ENCODE results near the gene PTPRE.

Gene PTPRE

DNA sequence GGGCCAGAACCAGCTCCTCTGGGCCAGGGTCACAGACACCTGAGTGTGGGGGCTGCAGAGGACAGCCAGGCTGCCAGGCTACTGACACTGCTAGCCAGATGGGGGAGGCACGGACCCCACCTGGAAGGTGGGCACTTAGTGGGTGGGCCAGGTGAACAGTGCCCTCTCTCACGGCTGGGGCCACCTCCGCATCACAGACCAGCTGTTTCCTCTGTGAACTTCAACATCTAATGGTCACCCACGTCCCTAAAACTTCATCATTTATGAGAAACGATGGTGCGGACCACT is 138.9 kb downstream of the PTPRE start:
- no peak for ATAC-seq
- H3K27ac Mint-ChIP-seq = peak overlapping the region; percentile 85
- no peak overlapping the region for H3K4me3 Mint-ChIP-seq

DNA sequence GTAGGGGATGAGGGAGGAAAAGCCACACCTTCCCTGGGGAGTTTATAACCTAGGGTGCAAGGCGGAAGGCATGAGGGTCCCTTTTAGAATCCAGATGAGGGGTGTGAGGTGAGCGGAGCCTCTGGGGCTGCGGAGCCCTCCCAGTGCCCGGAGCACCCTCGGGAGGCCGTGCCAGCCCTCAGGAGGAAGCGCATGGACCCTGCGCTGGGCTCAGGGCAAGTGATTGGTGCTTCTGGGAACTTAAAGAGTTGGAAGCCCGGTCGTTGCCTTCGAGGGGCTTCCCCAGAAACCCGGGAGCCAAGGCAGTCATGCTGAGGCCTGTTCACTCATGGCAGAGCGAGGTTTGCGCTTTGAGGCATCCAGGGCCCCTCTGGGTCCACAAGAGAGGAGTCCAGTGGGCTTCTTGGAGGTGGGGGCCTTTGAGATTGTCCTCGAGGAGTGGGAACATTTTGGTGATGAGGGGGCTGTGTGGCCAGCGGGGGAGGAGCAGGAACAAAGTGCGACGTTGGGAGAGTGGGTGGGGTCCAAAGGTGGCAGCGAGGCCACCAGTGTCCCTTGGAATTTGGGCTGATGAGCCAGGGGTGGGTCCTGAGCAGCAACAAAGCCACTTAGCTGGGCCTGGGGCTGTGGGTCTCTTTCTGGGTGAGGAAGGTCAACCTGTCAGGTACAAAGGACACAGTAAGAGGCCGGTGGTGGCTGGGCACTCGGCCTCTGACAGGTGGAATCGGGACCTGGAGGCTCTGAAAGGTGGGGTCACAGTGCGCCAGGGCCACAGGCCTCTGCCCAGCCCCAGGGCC is 139.5 kb downstream of the PTPRE start:
- Mint-ChIP-seq H3K4me1 (peaks cover 62% of the 10 kb centered on the region), H3K4me3 (no peak overlapping the region), H3K36me3 (peaks cover 19% of the 10 kb centered on the region), H3K27ac (peak overlapping the region; percentile 85), H3K9me3 (peaks cover 3% of the 10 kb centered on the region), H3K27me3 (no peaks in the 10 kb centered on the region)
- ATAC-seq = no peak

More for the DNA sequence above, 138.9 kb downstream of the PTPRE start:
- H3K9me3 Mint-ChIP-seq = peaks cover 3% of the 10 kb centered on the region
- peaks cover 58% of the 10 kb centered on the region for H3K4me1 Mint-ChIP-seq
- H3K27me3 Mint-ChIP-seq = no peaks in the 10 kb centered on the region
- H3K36me3 Mint-ChIP-seq = peaks cover 16% of the 10 kb centered on the region

DNA sequence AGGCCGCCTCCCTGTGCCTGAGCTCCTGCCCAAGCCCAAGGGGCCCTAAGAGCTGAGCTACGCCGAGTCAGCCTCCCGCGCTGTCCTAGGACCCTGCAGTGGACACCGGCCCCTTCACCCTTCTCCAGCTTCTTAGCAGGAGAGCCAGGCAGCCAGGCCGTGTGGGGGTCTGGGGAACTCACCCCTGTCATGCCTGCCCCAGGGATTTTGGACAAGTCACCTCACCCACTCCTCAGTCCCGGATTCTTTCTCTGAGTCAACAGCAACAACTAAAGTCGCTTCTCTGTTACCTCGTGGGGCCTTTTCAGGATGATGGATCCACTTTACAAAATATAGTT is 140.0 kb downstream of the PTPRE start:
- peaks cover 62% of the 10 kb centered on the region for H3K4me1 Mint-ChIP-seq
- peaks cover 19% of the 10 kb centered on the region for H3K36me3 Mint-ChIP-seq
- H3K27me3 Mint-ChIP-seq = no peaks in the 10 kb centered on the region
- H3K27ac Mint-ChIP-seq = peak overlapping the region; percentile 85
- no peak for ATAC-seq
- peak overlapping the region; percentile 87 for H3K4me3 Mint-ChIP-seq
- H3K9me3 Mint-ChIP-seq = peaks cover 3% of the 10 kb centered on the region

DNA sequence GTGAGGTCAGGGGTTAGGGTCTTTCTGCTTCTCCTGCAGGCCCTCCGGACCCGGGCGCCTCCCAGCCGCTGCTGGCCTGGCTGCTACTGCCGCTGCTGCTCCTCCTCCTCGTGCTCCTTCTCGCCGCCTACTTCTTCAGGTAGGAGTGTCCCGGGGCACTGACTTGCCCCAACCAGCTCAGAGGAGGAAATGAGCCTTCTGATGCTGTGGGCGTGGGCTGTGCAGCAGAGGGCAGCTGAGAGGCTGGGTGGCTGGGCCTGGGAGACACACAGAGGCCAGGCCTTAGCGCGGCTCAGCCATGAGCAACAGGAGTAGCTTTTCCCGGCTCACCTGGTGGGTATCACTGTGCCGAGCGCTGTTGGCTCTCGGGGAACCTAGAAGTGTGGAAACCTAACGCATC is 140.4 kb downstream of the PTPRE start:
- H3K27ac Mint-ChIP-seq = peak overlapping the region; percentile 85
- peaks cover 62% of the 10 kb centered on the region for H3K4me1 Mint-ChIP-seq
- no peaks in the 10 kb centered on the region for H3K27me3 Mint-ChIP-seq
- H3K36me3 Mint-ChIP-seq = peaks cover 19% of the 10 kb centered on the region
- peaks cover 3% of the 10 kb centered on the region for H3K9me3 Mint-ChIP-seq
- peak; percentile 98 for ATAC-seq
- peak overlapping the region; percentile 87 for H3K4me3 Mint-ChIP-seq

DNA sequence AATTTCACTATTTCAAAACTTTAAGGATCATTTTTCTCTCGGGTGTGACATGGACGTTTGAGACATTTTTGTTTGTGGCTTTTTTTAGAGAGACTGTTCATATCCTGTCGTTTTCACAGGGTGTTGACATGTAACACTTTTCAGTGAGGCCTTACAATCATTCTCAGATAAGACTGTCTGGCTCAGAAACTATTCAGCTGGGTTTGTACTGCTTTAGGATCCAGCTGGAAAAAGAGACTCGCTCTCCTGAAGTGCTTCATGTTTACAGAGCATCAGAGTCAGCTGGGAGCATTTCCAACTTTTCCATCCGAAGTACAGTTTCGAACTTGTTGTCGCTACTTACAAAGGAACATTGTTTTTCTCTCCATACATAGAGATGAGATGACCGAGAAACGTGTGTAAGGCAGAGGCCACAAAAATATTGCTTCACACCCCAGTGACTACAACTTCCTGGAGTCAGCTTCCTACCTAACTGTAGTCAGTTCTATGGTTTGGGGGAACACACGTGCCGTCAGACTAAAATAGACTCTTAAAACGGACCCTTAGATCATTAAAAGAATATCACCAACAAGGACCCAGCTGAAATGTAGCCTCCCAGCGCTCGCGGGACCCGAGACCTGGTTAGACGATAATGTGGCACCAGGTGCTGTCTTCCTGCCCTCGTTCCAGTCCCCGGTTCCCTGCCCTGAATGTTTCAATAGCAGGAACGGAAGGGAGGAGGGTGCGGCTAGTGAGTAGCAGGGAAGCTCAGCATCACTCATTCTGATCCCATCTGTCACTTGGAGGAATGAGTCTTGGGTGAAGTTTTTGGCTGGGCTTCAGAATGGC is 141.3 kb downstream of the PTPRE start:
- no peaks in the 10 kb centered on the region for H3K27me3 Mint-ChIP-seq
- peak overlapping the region; percentile 87 for H3K4me3 Mint-ChIP-seq
- H3K9me3 Mint-ChIP-seq = peaks cover 3% of the 10 kb centered on the region
- peak; percentile 14 for ATAC-seq
- H3K4me1 Mint-ChIP-seq = peaks cover 62% of the 10 kb centered on the region
- peaks cover 19% of the 10 kb centered on the region for H3K36me3 Mint-ChIP-seq
- peak overlapping the region; percentile 85 for H3K27ac Mint-ChIP-seq

DNA sequence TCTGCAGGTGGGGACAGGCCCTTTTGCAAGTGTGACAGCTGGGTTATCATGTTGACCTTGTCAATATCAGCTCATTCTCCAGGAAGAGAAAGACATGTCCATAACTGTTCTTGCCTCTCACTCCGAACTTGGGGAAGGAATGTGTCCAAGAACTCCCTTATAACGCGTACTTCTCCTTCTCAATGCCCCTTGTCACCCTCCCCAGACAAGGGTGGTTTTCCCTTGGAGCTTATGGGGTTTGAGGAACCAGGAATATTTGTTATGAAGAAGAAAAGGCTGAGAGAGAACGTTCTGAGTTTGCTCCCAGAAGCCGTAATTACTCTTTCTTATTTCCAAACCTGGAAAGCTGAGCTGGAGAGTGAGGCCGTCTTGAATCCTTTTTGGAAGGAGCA is 141.9 kb downstream of the PTPRE start:
- H3K4me1 Mint-ChIP-seq = peaks cover 62% of the 10 kb centered on the region
- no peak for ATAC-seq

DNA sequence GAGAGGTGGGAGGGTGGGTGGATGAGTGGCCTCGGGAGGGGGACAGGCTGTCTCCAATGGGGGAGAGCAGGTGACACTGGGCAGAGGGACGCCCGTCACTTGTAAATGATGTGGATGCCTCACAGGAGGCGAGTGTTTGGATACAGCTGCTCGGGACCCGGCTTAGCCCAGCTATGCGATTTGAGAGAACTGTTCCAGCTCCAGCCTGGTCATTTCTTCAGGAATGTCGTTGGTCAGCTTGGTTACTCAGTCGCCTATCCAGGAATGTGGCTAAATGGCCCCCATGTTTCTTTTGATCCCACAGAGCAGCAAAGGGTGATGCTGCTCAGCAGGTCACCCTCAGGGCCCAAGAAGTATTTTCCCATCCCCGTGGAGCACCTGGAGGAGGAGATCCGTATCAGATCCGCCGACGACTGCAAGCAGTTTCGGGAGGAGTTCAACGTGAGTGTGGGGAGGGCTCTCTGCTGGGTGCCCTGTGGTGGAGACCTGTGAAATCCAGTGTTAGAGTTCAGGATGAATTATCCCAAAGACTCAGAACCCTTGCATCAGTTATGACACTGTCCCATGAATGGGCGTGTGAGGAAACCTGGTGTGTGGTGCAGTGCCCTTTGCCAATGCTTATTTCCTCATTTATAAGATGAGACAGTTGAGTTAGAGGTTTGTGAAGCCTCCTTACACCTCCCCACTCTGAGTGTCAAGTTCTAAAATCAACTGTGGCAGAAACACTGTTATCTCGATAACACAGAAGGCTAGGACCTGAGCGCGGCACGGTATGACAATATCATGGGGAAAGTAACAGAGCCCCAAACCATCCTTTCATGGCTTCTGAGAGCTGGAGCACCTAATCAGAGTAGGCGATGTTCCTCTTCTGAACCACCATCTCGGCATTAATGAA is 142.6 kb downstream of the PTPRE start:
- H3K4me1 Mint-ChIP-seq = peaks cover 62% of the 10 kb centered on the region
- peaks cover 3% of the 10 kb centered on the region for H3K9me3 Mint-ChIP-seq
- no peaks in the 10 kb centered on the region for H3K27me3 Mint-ChIP-seq
- H3K4me3 Mint-ChIP-seq = peak overlapping the region; percentile 87
- ATAC-seq = no peak
- H3K36me3 Mint-ChIP-seq = peaks cover 24% of the 10 kb centered on the region
- H3K27ac Mint-ChIP-seq = no peak overlapping the region

More for the DNA sequence above, 141.9 kb downstream of the PTPRE start:
- Mint-ChIP-seq H3K4me3 (peak overlapping the region; percentile 87), H3K36me3 (peaks cover 19% of the 10 kb centered on the region), H3K27ac (peak overlapping the region; percentile 85), H3K9me3 (peaks cover 3% of the 10 kb centered on the region), H3K27me3 (no peaks in the 10 kb centered on the region)

DNA sequence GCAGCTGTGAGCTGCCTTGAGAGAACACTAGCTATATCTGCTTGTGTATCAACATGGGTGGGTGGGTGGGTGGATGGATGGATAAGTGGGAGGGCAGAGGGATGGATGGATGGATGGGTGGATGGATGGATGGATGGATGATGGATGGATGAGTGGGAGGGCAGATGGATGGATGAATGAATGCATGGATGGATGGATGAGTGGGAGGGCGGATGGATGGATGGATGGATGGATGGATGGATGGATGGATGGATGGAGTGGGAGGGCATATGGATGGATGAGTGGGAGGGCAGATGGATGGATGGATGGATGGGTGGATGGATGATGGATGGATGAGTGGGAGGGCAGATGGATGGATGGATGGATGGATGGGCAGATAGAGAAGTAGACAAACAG is 143.2 kb downstream of the PTPRE start:
- H3K4me1 Mint-ChIP-seq = peaks cover 58% of the 10 kb centered on the region
- H3K4me3 Mint-ChIP-seq = peak overlapping the region; percentile 34
- no peak overlapping the region for H3K27ac Mint-ChIP-seq
- no peaks in the 10 kb centered on the region for H3K27me3 Mint-ChIP-seq
- peaks cover 28% of the 10 kb centered on the region for H3K36me3 Mint-ChIP-seq
- peaks cover 3% of the 10 kb centered on the region for H3K9me3 Mint-ChIP-seq
- no peak for ATAC-seq

DNA sequence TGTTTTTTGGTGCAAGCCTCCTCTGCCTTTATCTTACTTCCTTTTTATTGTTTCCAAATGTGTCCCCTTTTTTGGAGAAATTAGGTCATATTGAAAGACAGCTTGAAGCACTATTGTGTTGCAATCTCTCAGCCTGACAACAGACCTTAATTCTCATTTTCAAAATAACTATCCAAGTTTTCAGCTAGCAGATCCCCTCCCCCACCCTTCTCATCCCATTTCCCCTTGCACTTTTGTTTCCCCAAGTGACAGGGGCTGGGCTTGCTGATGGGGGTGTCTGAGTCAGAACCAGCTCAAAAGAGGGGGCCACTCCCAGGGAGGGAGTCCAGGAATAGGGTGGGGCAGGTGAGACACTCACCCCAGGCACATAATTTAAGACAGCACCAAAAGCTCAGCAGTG is 144.0 kb downstream of the PTPRE start:
- Mint-ChIP-seq H3K9me3 (peaks cover 3% of the 10 kb centered on the region), H3K36me3 (peaks cover 36% of the 10 kb centered on the region), H3K27me3 (no peaks in the 10 kb centered on the region), H3K27ac (peak overlapping the region; percentile 53), H3K4me3 (no peak overlapping the region), H3K4me1 (peaks cover 49% of the 10 kb centered on the region)
- no peak for ATAC-seq

DNA sequence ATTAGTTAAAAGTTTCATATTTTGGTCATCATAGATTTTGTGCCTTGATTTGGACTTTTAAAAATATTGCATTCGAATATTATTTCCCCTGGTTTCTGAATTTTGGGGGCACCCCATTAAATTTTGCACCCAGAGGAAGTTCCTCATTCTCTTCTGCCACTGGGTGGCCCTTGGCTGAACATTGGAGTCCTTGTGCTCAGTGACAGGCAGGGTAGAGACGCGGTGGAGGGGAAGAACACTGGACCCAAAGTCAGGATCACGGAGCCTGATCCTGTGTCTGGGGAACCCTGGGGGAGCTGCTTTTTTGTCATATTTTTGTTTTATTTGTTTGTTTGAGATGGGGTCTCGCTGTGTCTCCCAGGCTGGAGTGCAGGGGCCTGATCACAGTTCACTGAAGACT is 144.6 kb downstream of the PTPRE start:
- Mint-ChIP-seq H3K9me3 (peaks cover 3% of the 10 kb centered on the region), H3K36me3 (peaks cover 43% of the 10 kb centered on the region), H3K4me1 (peaks cover 43% of the 10 kb centered on the region)

DNA sequence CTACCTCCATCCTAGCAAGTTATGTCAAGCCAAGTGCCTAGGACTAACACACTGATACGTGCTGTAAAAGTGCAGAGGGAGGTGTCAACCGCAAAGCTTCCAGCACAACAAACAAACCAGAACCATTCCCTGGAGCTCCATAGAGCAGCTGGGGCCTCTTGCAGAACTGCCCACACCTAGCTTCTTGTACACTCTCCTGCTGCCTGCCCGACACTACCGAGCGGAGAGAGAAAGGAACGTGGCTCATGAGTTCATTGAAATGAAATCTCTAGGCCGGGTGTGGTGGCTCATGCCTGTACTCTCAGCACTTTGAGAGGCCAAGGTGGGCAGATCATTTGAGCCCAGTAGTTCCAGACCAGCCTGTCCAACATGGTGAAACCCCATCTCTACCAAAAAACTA is 145.8 kb downstream of the PTPRE start:
- H3K9me3 Mint-ChIP-seq = peaks cover 3% of the 10 kb centered on the region
- no peak overlapping the region for H3K4me3 Mint-ChIP-seq
- H3K36me3 Mint-ChIP-seq = peaks cover 50% of the 10 kb centered on the region
- no peak for ATAC-seq
- H3K27ac Mint-ChIP-seq = no peak overlapping the region
- H3K27me3 Mint-ChIP-seq = no peaks in the 10 kb centered on the region
- peaks cover 32% of the 10 kb centered on the region for H3K4me1 Mint-ChIP-seq

More for the DNA sequence above, 144.6 kb downstream of the PTPRE start:
- no peak for ATAC-seq
- no peaks in the 10 kb centered on the region for H3K27me3 Mint-ChIP-seq
- no peak overlapping the region for H3K27ac Mint-ChIP-seq
- no peak overlapping the region for H3K4me3 Mint-ChIP-seq

DNA sequence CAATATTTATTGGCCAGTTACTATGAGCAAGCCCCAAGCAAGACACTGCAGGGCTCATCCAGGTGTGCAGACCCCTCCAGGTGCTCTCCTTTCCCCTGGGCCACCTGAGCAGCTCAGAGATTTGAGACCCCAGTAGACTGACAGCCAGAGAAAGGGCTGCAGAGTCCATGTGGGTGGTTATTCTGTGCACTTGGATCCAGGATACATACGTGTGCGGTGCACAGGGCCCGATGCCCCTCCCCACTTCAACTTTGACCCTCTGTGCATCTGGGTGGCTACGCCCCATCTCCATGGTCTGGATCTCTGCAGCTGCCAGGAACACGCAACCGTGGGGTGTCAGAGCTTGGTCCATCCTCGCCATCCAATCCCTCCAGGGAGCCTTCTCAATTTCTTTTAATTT is 146.5 kb downstream of the PTPRE start:
- ATAC-seq = no peak
- Mint-ChIP-seq H3K4me1 (peaks cover 27% of the 10 kb centered on the region), H3K36me3 (peaks cover 51% of the 10 kb centered on the region), H3K9me3 (peaks cover 3% of the 10 kb centered on the region), H3K27me3 (no peaks in the 10 kb centered on the region), H3K4me3 (no peak overlapping the region), H3K27ac (no peak overlapping the region)

DNA sequence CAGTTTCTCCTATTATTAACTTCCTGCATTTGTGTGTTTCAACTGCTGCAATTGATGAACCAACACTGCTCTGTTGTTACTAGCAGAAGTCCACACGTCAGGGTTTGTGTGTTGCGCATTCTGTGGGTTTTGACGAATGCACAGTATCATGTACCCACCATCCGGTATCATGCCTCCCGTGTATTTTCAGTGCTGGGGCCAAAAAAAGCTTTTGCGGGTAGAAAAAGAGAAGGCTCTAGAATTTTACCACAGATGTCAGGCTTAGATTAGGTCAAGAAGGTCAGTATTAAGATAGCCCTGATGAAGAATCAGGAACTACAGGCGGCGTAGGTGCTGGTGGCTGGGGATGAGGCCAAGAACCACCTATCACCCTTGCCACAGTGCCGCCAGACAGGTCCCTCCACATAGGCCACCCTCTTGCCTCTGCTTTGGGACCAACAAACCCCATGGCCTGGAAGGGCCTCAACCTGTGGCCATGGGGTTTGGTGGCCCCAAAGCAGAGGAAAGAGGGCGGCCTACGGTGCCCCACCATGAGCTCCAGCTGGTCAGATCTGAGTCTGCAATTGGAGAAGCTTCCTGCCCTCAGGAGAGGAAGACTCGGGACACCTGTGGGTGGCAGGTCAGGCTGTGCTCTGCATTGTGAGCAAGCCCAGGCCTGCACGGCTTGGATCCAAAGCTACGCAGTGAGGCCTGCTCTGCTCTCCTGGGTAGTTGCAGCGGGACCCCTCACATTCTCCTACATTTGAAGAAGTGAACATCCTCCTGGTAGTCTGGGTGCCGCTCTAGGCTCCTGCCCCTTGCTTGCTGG is 147.5 kb downstream of the PTPRE start:
- Mint-ChIP-seq H3K27me3 (no peaks in the 10 kb centered on the region), H3K9me3 (peaks cover 3% of the 10 kb centered on the region), H3K27ac (no peak overlapping the region), H3K4me3 (no peak overlapping the region), H3K4me1 (peaks cover 22% of the 10 kb centered on the region), H3K36me3 (peaks cover 49% of the 10 kb centered on the region)
- no peak for ATAC-seq

DNA sequence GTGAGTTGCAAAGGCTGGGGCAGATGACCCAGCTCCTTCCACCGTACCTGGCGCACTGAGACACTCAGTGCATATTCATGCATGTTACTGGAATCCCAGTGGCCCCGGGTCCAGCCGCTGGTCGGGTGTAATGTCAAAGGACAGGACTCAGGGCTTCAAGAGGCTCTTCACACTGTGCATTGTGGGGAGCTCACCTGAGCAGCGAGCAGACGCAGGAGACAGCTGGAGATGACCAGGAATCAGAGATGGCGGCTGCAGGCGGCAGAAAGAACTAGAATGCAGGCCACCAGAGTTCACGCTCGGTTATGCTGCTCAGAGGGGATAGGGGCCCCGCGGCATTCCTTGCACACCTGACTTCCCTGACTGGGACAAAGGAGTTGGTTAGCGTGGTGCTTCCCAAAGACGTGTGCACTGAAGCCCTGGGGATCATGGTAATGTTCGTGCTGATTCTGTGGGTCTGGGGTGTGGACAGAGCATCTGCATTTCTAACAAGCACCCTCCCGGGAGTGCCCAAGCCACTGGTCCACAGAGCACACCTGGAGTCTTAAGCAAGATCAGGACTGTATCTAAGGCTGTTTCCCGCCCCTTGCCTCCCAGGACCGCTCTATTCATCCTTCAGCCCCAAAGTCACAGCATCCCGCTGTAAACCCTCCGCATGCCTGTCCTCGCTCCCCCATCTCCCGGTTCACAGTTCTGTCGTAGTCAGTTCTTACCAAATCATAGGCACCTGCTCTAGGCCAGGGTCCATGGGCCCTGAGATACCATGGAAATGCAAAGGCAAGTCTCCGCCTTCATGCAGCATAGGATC is 148.4 kb downstream of the PTPRE start:
- H3K36me3 Mint-ChIP-seq = peaks cover 46% of the 10 kb centered on the region
- peaks cover under 1% of the 10 kb centered on the region for H3K9me3 Mint-ChIP-seq
- no peak for ATAC-seq
- no peak overlapping the region for H3K4me3 Mint-ChIP-seq
- H3K4me1 Mint-ChIP-seq = peaks cover 20% of the 10 kb centered on the region
- no peak overlapping the region for H3K27ac Mint-ChIP-seq
- no peaks in the 10 kb centered on the region for H3K27me3 Mint-ChIP-seq
